Activated CD4-positive, alpha-beta T cell treated with anti-CD3 and anti-CD28 coated beads for 36 hours (primary cell): ENCODE results near the gene SAMD3. TPM values are rescaled to one million over a fixed set of nuclear protein-coding genes. Genes with fewer than 3 reads are reported as not detected.
A peak's percentile ranks its signal among the peaks of the same experiment; 100 is the strongest.
"Not testable (repeated sequence)": the region's sequence is repeated elsewhere in the genome, so short reads cannot be mapped to it uniquely, and the experiment has no call there.

ENCODE experiments used
- ATAC-seq: fragments of 200-7000 bp; cut with Tn5 transposase; one replicate; pipeline ENCODE4 v1.10.0; 2021; ENCODE audit warnings: mild to moderate bottlenecking, moderate library complexity
- CTCF ChIA-PET: fragments of 350-600 bp; sonication (Branson Sonifier 250); formaldehyde crosslinking; loops from one replicate; lab custom pipeline; 2021; ENCODE audit warnings: antibody characterized with exemption; lab: Charles Lee
- POLR2A ChIA-PET: fragments of 350-600 bp; sonication (Branson Sonifier 250); formaldehyde crosslinking; loops from one replicate; lab custom pipeline; 2021; ENCODE audit warnings: antibody characterized with exemption, inconsistent platforms; lab: Charles Lee
- DNase-seq: peaks from one replicate; pipeline ENCODE4 v3.0.0-alpha.2; 2020
- H3K27ac Mint-ChIP-seq: one replicate; pipeline ENCODE4 v1.8.0; 2021; ENCODE audit warnings: mixed read lengths
- H3K27me3 Mint-ChIP-seq: one replicate; pipeline ENCODE4 v1.8.0; 2021; ENCODE audit warnings: mixed read lengths
- H3K36me3 Mint-ChIP-seq: one replicate; pipeline ENCODE4 v1.8.0; 2021; ENCODE audit warnings: low read depth, mixed read lengths
- H3K4me1 Mint-ChIP-seq: one replicate; pipeline ENCODE4 v1.8.0; 2021; ENCODE audit warnings: mixed read lengths
- H3K4me3 Mint-ChIP-seq: one replicate; pipeline ENCODE4 v1.8.0; 2021; ENCODE audit warnings: mild to moderate bottlenecking, moderate library complexity, mixed read lengths
- H3K9me3 Mint-ChIP-seq: one replicate; pipeline ENCODE4 v1.8.0; 2021; ENCODE audit warnings: low read depth, mixed read lengths
- intact Hi-C, 2 experiments: fragments of 100-400 bp; cut with DNase I in 1 of 2; cut with micrococcal nuclease in 1 of 2; formaldehyde crosslinking; loops; one replicate each; pipeline versions ENCODE4 v1.14.2 to v1.15.1; 2022 to 2024; cut with DNase I, micrococcal nuclease
- total RNA-seq, 2 experiments: library from RNA; stranded (reverse); gene quantifications; one replicate each; pipeline ENCODE4 v1.2.3, GENCODE V29; 2021

The SAMD3 gene
- total RNA-seq, result 1 to 10 TPM; 1.8 to 2.4 TPM

GRCh38 chr6:130222775-130223174 is at the start of gene SAMD3:
SAMD3 (minus strand) TSS chr6:130222951; CDS start chr6:130215273, 7,678 bp downstream.
- POLR2A ChIA-PET, result no interaction called here
- no peak for DNase-seq
- CTCF ChIA-PET, result interaction anchor here (0.5 to 1.3 kb wide), 10 partner anchors 9 to 1311 kb away, joined by 3 to 5 read pairs (median 3); no protein-coding TSS in a partner anchor
- peaks cover 8% of the 10 kb centered on the region for H3K9me3 Mint-ChIP-seq
- H3K27me3 Mint-ChIP-seq, result no peaks in the 10 kb centered on the region
- no peak for ATAC-seq
- H3K36me3 Mint-ChIP-seq, result peaks cover 4% of the 10 kb centered on the region
- intact Hi-C loops, result loop anchor here in 1 of 2 experiments (2.0 kb wide), 2 partner anchors 36 to 84 kb away; no protein-coding TSS in a partner anchor
- peaks cover 41% of the 10 kb centered on the region for H3K4me1 Mint-ChIP-seq
- no peak within 1 kb of the TSS for H3K4me3 Mint-ChIP-seq
- H3K27ac Mint-ChIP-seq, result peak within 1 kb of the TSS; percentile 67

- ATAC-seq (no peak), DNase-seq (no peak)
- Mint-ChIP-seq H3K4me3 (no peak overlapping the region), H3K9me3 (peaks cover 6% of the 10 kb centered on the region), H3K27me3 (no peaks in the 10 kb centered on the region), H3K4me1 (no peaks in the 10 kb centered on the region), H3K27ac (no peak overlapping the region), H3K36me3 (peaks cover 5% of the 10 kb centered on the region)
- CTCF ChIA-PET, result interaction anchor here (0.6 kb wide), 1 partner anchor 343 kb away, joined by 4 read pairs; no protein-coding TSS in a partner anchor
- POLR2A ChIA-PET, result no interaction called here
- intact Hi-C loops, result no loop called here
Measured at GRCh38 chr6:130269969-130270635, 47.4 kb upstream of the SAMD3 start.

- POLR2A ChIA-PET, H3K9me3 Mint-ChIP-seq, H3K27me3 Mint-ChIP-seq, ATAC-seq, intact Hi-C loops, H3K4me3 Mint-ChIP-seq, CTCF ChIA-PET, H3K36me3 Mint-ChIP-seq, H3K4me1 Mint-ChIP-seq, DNase-seq, H3K27ac Mint-ChIP-seq: not testable (repeated sequence)
Measured at GRCh38 chr6:130265553-130265952, 42.8 kb upstream of the SAMD3 start.

- Mint-ChIP-seq H3K9me3 (peaks cover 4% of the 10 kb centered on the region), H3K4me1 (peaks cover 24% of the 10 kb centered on the region), H3K4me3 (no peak overlapping the region), H3K36me3 (no peaks in the 10 kb centered on the region), H3K27me3 (no peaks in the 10 kb centered on the region), H3K27ac (no peak overlapping the region)
- no peak for ATAC-seq
- no peak for DNase-seq
- ChIA-PET POLR2A (no interaction called here), CTCF (no interaction called here)
- intact Hi-C loops, result no loop called here
Measured at GRCh38 chr6:130262008-130262407, 39.3 kb upstream of the SAMD3 start.

- CTCF ChIA-PET, POLR2A ChIA-PET, H3K36me3 Mint-ChIP-seq, H3K9me3 Mint-ChIP-seq, ATAC-seq, H3K27me3 Mint-ChIP-seq, intact Hi-C loops, DNase-seq: not testable (repeated sequence)
- H3K27ac Mint-ChIP-seq, result peak overlapping the region; percentile 64
- peak overlapping the region; percentile 39 for H3K4me3 Mint-ChIP-seq
- H3K4me1 Mint-ChIP-seq, result peaks cover 24% of the 10 kb centered on the region
Measured at GRCh38 chr6:130261558-130261957, 38.8 kb upstream of the SAMD3 start.

GRCh38 chr6:130260614-130261241 is 38.0 kb upstream of the SAMD3 start:
- peak overlapping the region; percentile 47 for H3K27ac Mint-ChIP-seq
- H3K36me3 Mint-ChIP-seq, ATAC-seq, H3K9me3 Mint-ChIP-seq, H3K27me3 Mint-ChIP-seq, CTCF ChIA-PET, intact Hi-C loops, POLR2A ChIA-PET: not testable (repeated sequence)
- peak; percentile 5 for DNase-seq
- peak overlapping the region; percentile 35 for H3K4me3 Mint-ChIP-seq
- H3K4me1 Mint-ChIP-seq, result peaks cover 24% of the 10 kb centered on the region

- POLR2A ChIA-PET, H3K27me3 Mint-ChIP-seq, DNase-seq, H3K36me3 Mint-ChIP-seq, H3K4me3 Mint-ChIP-seq, intact Hi-C loops, CTCF ChIA-PET, ATAC-seq, H3K9me3 Mint-ChIP-seq: not testable (repeated sequence)
- Mint-ChIP-seq H3K4me1 (peaks cover 24% of the 10 kb centered on the region), H3K27ac (peak overlapping the region; percentile 47)
Measured at GRCh38 chr6:130260050-130260462, 37.3 kb upstream of the SAMD3 start.

- POLR2A ChIA-PET, result no interaction called here
- intact Hi-C loops, result no loop called here
- CTCF ChIA-PET, result no interaction called here
- Mint-ChIP-seq H3K27me3 (no peaks in the 10 kb centered on the region), H3K36me3 (no peaks in the 10 kb centered on the region), H3K4me1 (peaks cover 24% of the 10 kb centered on the region), H3K9me3 (peaks cover 6% of the 10 kb centered on the region), H3K27ac (no peak overlapping the region), H3K4me3 (no peak overlapping the region)
- ATAC-seq, result no peak
- DNase-seq, result no peak
Measured at GRCh38 chr6:130259557-130259956, 36.8 kb upstream of the SAMD3 start.

- Mint-ChIP-seq H3K36me3 (no peaks in the 10 kb centered on the region), H3K27ac (no peak overlapping the region), H3K27me3 (no peaks in the 10 kb centered on the region), H3K4me1 (peaks cover 24% of the 10 kb centered on the region), H3K4me3 (no peak overlapping the region), H3K9me3 (peaks cover 6% of the 10 kb centered on the region)
- ChIA-PET POLR2A (no interaction called here), CTCF (no interaction called here)
- DNase-seq (no peak), ATAC-seq (no peak)
- intact Hi-C loops, result no loop called here
Measured at GRCh38 chr6:130259140-130259539, 36.4 kb upstream of the SAMD3 start.

GRCh38 chr6:130252527-130253237 is 29.9 kb upstream of the SAMD3 start:
- Mint-ChIP-seq H3K36me3 (no peaks in the 10 kb centered on the region), H3K9me3 (peaks cover 2% of the 10 kb centered on the region), H3K4me3 (no peak overlapping the region), H3K27ac (no peak overlapping the region), H3K4me1 (no peaks in the 10 kb centered on the region), H3K27me3 (no peaks in the 10 kb centered on the region)
- DNase-seq (no peak), ATAC-seq (no peak)
- POLR2A ChIA-PET, result no interaction called here
- intact Hi-C loops, result no loop called here
- CTCF ChIA-PET, result interaction anchor here (0.6 kb wide), 1 partner anchor 541 kb away, joined by 7 read pairs; no protein-coding TSS in a partner anchor

GRCh38 chr6:130245267-130245666 is 22.5 kb upstream of the SAMD3 start:
- ATAC-seq (no peak), DNase-seq (no peak)
- no peaks in the 10 kb centered on the region for H3K9me3 Mint-ChIP-seq
- no peak overlapping the region for H3K4me3 Mint-ChIP-seq
- ChIA-PET POLR2A (no interaction called here), CTCF (interaction anchor here (1.7 kb wide), 1 partner anchor 19 kb away, joined by 3 read pairs; no protein-coding TSS in a partner anchor)
- H3K4me1 Mint-ChIP-seq, result no peaks in the 10 kb centered on the region
- intact Hi-C loops, result no loop called here
- H3K36me3 Mint-ChIP-seq, result no peaks in the 10 kb centered on the region
- no peak overlapping the region for H3K27ac Mint-ChIP-seq
- H3K27me3 Mint-ChIP-seq, result no peaks in the 10 kb centered on the region
